T-cell (primary cell): ENCODE measurements around the gene ASCL2. TPM values are rescaled to one million over a fixed set of nuclear protein-coding genes. Genes with fewer than 3 reads are reported as not detected.

Experiments used
- ATAC-seq, 4 experiments: fragments of 200-7000 bp in 3 of 4; fragments of 150-1000 bp in 1 of 4; cut with Tn5 transposase; replicated peaks in 1 of 4; 1 replicate in 3 of 4; 2 replicates in 1 of 4; pipeline ENCODE4 v1.10.0; 2021; ENCODE audit warnings: moderate library complexity in 3 of 4, mild to moderate bottlenecking in 2 of 4, moderate number of reproducible peaks in 1 of 4
- CTCF ChIA-PET, 2 donors: fragments of 300-600 bp; sonication (Branson Sonifier 250); formaldehyde crosslinking; loops; one replicate each; lab custom pipeline; 2022; ENCODE audit warnings: antibody characterized with exemption in 2 of 2; lab: Charles Lee
- POLR2A ChIA-PET, 2 donors: fragments of 300-600 bp; sonication (Branson Sonifier 250); formaldehyde crosslinking; loops; one replicate each; lab custom pipeline; 2022; ENCODE audit warnings: antibody characterized with exemption in 2 of 2; lab: Charles Lee
- DNase-seq, 35 experiments: peaks; one replicate each; pipeline versions ENCODE4 v3.0.0 to v3.0.0-alpha.2; 2013 to 2023
- H3K27ac ChIP-seq: one replicate; pipeline ENCODE4 v1.5.1; 2013; ENCODE audit warnings: low read length
- H3K27me3 ChIP-seq, 2 experiments: replicated peaks in 1 of 2; 1 replicate in 1 of 2; 2 replicates in 1 of 2; pipeline versions ENCODE4 v1.6.1 to v1.7.0; 2013; ENCODE audit warnings: low read length in 1 of 2, mixed read lengths in 1 of 2; ENCODE audit not compliant: control insufficient read depth in 2 of 2, insufficient read depth in 2 of 2; ENCODE audit errors: extremely low read depth in 1 of 2
- H3K36me3 ChIP-seq, 2 donors: 1 replicate in 1 of 2; 2 replicates in 1 of 2; pipeline versions ENCODE4 v1.6.1 to v1.7.0; 2013; ENCODE audit warnings: low read length in 1 of 2; ENCODE audit not compliant: control insufficient read depth in 2 of 2, insufficient read depth in 1 of 2; ENCODE audit errors: extremely low read depth in 1 of 2
- H3K4me1 ChIP-seq, 2 experiments: 1 replicate in 1 of 2; 2 replicates in 1 of 2; pipeline versions ENCODE4 v1.6.1 to v1.7.0; 2013; ENCODE audit warnings: low read length in 2 of 2, mixed read lengths in 1 of 2; ENCODE audit not compliant: insufficient read depth in 2 of 2, control insufficient read depth in 1 of 2; ENCODE audit errors: extremely low read depth in 1 of 2
- H3K4me3 ChIP-seq, 2 donors: 1 replicate in 1 of 2; 2 replicates in 1 of 2; pipeline versions ENCODE4 v1.5.1 to v1.7.0; 2013; ENCODE audit warnings: mild to moderate bottlenecking in 2 of 2, low read length in 1 of 2, moderate library complexity in 1 of 2; ENCODE audit not compliant: control insufficient read depth in 1 of 2; ENCODE audit errors: extremely low read depth in 1 of 2
- H3K9me3 ChIP-seq: 2 replicates; pipeline ENCODE4 v1.7.0; 2013
- H3K27ac Mint-ChIP-seq, 2 donors: one replicate each; pipeline ENCODE4 v1.8.0; 2020 to 2021; ENCODE audit warnings: mild to moderate bottlenecking in 2 of 2, mixed read lengths in 2 of 2
- H3K27me3 Mint-ChIP-seq, 2 donors: one replicate each; pipeline ENCODE4 v1.8.0; 2021 to 2022; ENCODE audit warnings: mixed read lengths in 2 of 2
- H3K36me3 Mint-ChIP-seq: one replicate; pipeline ENCODE4 v1.8.0; 2021; ENCODE audit warnings: mixed read lengths
- H3K4me1 Mint-ChIP-seq, 3 donors: one replicate each; pipeline ENCODE4 v1.8.0; 2020 to 2022; ENCODE audit warnings: mixed read lengths in 3 of 3, mild to moderate bottlenecking in 1 of 3
- H3K4me3 Mint-ChIP-seq, 3 donors: one replicate each; pipeline ENCODE4 v1.8.0; 2020 to 2022; ENCODE audit warnings: mild to moderate bottlenecking in 3 of 3, mixed read lengths in 3 of 3, moderate library complexity in 3 of 3
- H3K9me3 Mint-ChIP-seq, 3 donors: one replicate each; pipeline ENCODE4 v1.8.0; 2020 to 2022; ENCODE audit warnings: mixed read lengths in 3 of 3
- WGBS: methylation state at CpG from one replicate; pipeline ENCODE4 v1.1.5; 2013; ENCODE audit warnings: missing lambda C conversion rate; ENCODE audit not compliant: insufficient coverage; 5-methylcytosine and 5-hydroxymethylcytosine counted together
- total RNA-seq, 35 experiments: library from RNA in 6 of 35; stranded (reverse) in 6 of 35; fragments of 120-200 nt in 1 of 35; gene quantifications; one replicate each; pipeline versions ENCODE4 v1.2.1 to v1.2.4 and lab custom pipeline; 2013 to 2026

ASCL2 gene
- total RNA-seq, 5 donors from 2014 or later (not counting 1 experiment from before 2014, with no cell fraction given): 0.29 to 1.3 (median 0.51) TPM

- POLR2A ChIA-PET: interaction anchor here in 1 of 2 donors (1.0 kb wide), 1 partner anchor 129 kb away, joined by 3 read pairs; the partner anchor contains the start of gene TSSC4
- peaks cover under 1 to 44% of the 10 kb centered on the region in 2 experiments for H3K4me1 ChIP-seq
- no peaks in the 10 kb centered on the region for H3K36me3 ChIP-seq
- Mint-ChIP-seq H3K36me3 (no peaks in the 10 kb centered on the region), H3K4me1 (peaks cover 9 to 20% (median 16%) of the 10 kb centered on the region in 3 donors), H3K27ac (no peak overlapping the region), H3K4me3 (peak overlapping the region in 1 of 3 donors; percentile 49), H3K9me3 (no peaks in the 10 kb centered on the region), H3K27me3 (peaks cover 7 to 32% of the 10 kb centered on the region in 2 donors)
- no peak overlapping the region for H3K4me3 ChIP-seq
- ATAC-seq (no peak), DNase-seq (no peak)
- CTCF ChIA-PET: no interaction called here
- H3K9me3 ChIP-seq: no peaks in the 10 kb centered on the region
- H3K27me3 ChIP-seq: peaks cover 0 to 73% of the 10 kb centered on the region in 2 experiments
- WGBS: 41% methylated on average over 38 of the region's 45 CpGs
- no peak overlapping the region for H3K27ac ChIP-seq
Observed at GRCh38 chr11:2271327-2272227, 1.2 kb upstream of the ASCL2 start.

GRCh38 chr11:2271077-2271326 lies 614 bp upstream of the ASCL2 start:
- Mint-ChIP-seq H3K4me1 (peaks cover 15 to 25% (median 22%) of the 10 kb centered on the region in 3 donors), H3K27me3 (peaks cover 7 to 35% of the 10 kb centered on the region in 2 donors), H3K36me3 (no peaks in the 10 kb centered on the region), H3K27ac (no peak overlapping the region), H3K4me3 (no peak overlapping the region), H3K9me3 (no peaks in the 10 kb centered on the region)
- ATAC-seq (peak; percentile 17 to 74 (median 44)), DNase-seq (peak in 30 of 35 experiments; percentile 14 to 72 (median 44))
- peaks cover 3 to 50% of the 10 kb centered on the region in 2 experiments for H3K4me1 ChIP-seq
- no peaks in the 10 kb centered on the region for H3K9me3 ChIP-seq
- H3K36me3 ChIP-seq: no peaks in the 10 kb centered on the region
- peak overlapping the region in 1 of 2 donors; percentile 44 for H3K4me3 ChIP-seq
- ChIA-PET CTCF (no interaction called here), POLR2A (interaction anchor here in 1 of 2 donors (1.0 kb wide), 1 partner anchor 129 kb away, joined by 3 read pairs; the partner anchor contains the start of gene TSSC4)
- WGBS: 5% methylated on average over 18 of the region's 28 CpGs
- no peak overlapping the region for H3K27ac ChIP-seq
- peaks cover 0 to 70% of the 10 kb centered on the region in 2 experiments for H3K27me3 ChIP-seq

- Histone ChIP-seq H3K4me3 (peak overlapping the region; percentile 33 to 57), H3K27ac (no peak overlapping the region), H3K4me1 (peaks cover 4 to 58% of the 10 kb centered on the region in 2 experiments), H3K27me3 (peaks cover 0 to 58% of the 10 kb centered on the region in 2 experiments), H3K9me3 (no peaks in the 10 kb centered on the region), H3K36me3 (no peaks in the 10 kb centered on the region)
- WGBS: 3% methylated on average over 95 of the region's 104 CpGs
- ATAC-seq (peak; percentile 70 to 76 (median 73)), DNase-seq (peak in 31 of 35 experiments; percentile 6 to 75 (median 45))
- peak overlapping the region; percentile 43 to 52 (median 49) for H3K4me3 Mint-ChIP-seq
- CTCF ChIA-PET: no interaction called here
- peaks cover 27 to 35% (median 31%) of the 10 kb centered on the region in 3 donors for H3K4me1 Mint-ChIP-seq
- H3K27ac Mint-ChIP-seq: no peak overlapping the region
- peaks cover 7 to 30% of the 10 kb centered on the region in 2 donors for H3K27me3 Mint-ChIP-seq
- POLR2A ChIA-PET: no interaction called here
- H3K9me3 Mint-ChIP-seq: no peaks in the 10 kb centered on the region
- no peaks in the 10 kb centered on the region for H3K36me3 Mint-ChIP-seq
Observed at GRCh38 chr11:2269601-2270321, 627 bp downstream of the ASCL2 start.

- peak overlapping the region in 1 of 2 donors; percentile 5 for H3K27ac Mint-ChIP-seq
- peak; percentile 29 to 40 (median 32) for ATAC-seq
- H3K36me3 Mint-ChIP-seq: no peaks in the 10 kb centered on the region
- Histone ChIP-seq H3K9me3 (no peaks in the 10 kb centered on the region), H3K36me3 (no peaks in the 10 kb centered on the region), H3K27ac (no peak overlapping the region), H3K4me1 (peaks cover 4 to 58% of the 10 kb centered on the region in 2 experiments), H3K27me3 (peaks cover 0 to 58% of the 10 kb centered on the region in 2 experiments), H3K4me3 (peak overlapping the region; percentile 33 to 57)
- no peaks in the 10 kb centered on the region for H3K9me3 Mint-ChIP-seq
- peak overlapping the region; percentile 61 to 65 (median 64) for H3K4me3 Mint-ChIP-seq
- H3K4me1 Mint-ChIP-seq: peaks cover 28 to 35% (median 31%) of the 10 kb centered on the region in 3 donors
- CTCF ChIA-PET: no interaction called here
- peak in 24 of 35 experiments; percentile 4 to 56 (median 26) for DNase-seq
- POLR2A ChIA-PET: interaction anchor here in 1 of 2 donors (0.6 kb wide), 1 partner anchor 918 kb away, joined by 4 read pairs; no protein-coding TSS in a partner anchor
- peaks cover 7 to 30% of the 10 kb centered on the region in 2 donors for H3K27me3 Mint-ChIP-seq
- WGBS: 3% methylated on average over 61 of the region's 89 CpGs
Observed at GRCh38 chr11:2268729-2269600, 1.4 kb downstream of the ASCL2 start.

- peaks cover 6 to 30% of the 10 kb centered on the region in 2 donors for H3K27me3 Mint-ChIP-seq
- ATAC-seq (no peak), DNase-seq (no peak)
- no peaks in the 10 kb centered on the region for H3K36me3 ChIP-seq
- POLR2A ChIA-PET: interaction anchor here in 1 of 2 donors (0.6 kb wide), 1 partner anchor 917 kb away, joined by 4 read pairs; no protein-coding TSS in a partner anchor
- CTCF ChIA-PET: no interaction called here
- H3K27ac Mint-ChIP-seq: peak overlapping the region; percentile 5 to 22
- H3K4me3 Mint-ChIP-seq: peak overlapping the region; percentile 61 to 65 (median 64)
- H3K36me3 Mint-ChIP-seq: no peaks in the 10 kb centered on the region
- H3K4me1 Mint-ChIP-seq: peaks cover 28 to 35% (median 31%) of the 10 kb centered on the region in 3 donors
- no peaks in the 10 kb centered on the region for H3K9me3 ChIP-seq
- peak overlapping the region; percentile 12 to 15 for H3K4me3 ChIP-seq
- H3K9me3 Mint-ChIP-seq: no peaks in the 10 kb centered on the region
- H3K27me3 ChIP-seq: peaks cover 0 to 55% of the 10 kb centered on the region in 2 experiments
- H3K4me1 ChIP-seq: peaks cover 4 to 58% of the 10 kb centered on the region in 2 experiments
- H3K27ac ChIP-seq: no peak overlapping the region
- WGBS: 93% methylated on average over 10 of the region's 26 CpGs
Observed at GRCh38 chr11:2267851-2268728, 2.3 kb downstream of the ASCL2 start.
